GM12801 (cell line): ENCODE data around the gene SNRPE.

Experiments
- CTCF ChIP-seq: IDR thresholded peaks from one replicate; pipeline ENCODE4 v1.5.1; 2011; ENCODE audit warnings: control low read depth; ENCODE audit not compliant: insufficient read length; ENCODE audit errors: extremely low read depth

SNRPE gene

GRCh38 chr1:203867802-203868201 lies 6.4 kb downstream of the SNRPE start:
- no peak for TF ChIP-seq CTCF

- TF ChIP-seq CTCF = no peak
Observed at GRCh38 chr1:203870245-203870644, 8.8 kb downstream of the SNRPE start.

- no peak for TF ChIP-seq CTCF
Observed at GRCh38 chr1:203871114-203871880, 9.9 kb downstream of the SNRPE start.

- TF ChIP-seq CTCF = no peak
Observed at GRCh38 chr1:203873094-203873493, 11.7 kb downstream of the SNRPE start.

- TF ChIP-seq CTCF = no peak
Observed at GRCh38 chr1:203878422-203878821, 17.0 kb downstream of the SNRPE start.

- no peak for TF ChIP-seq CTCF
Observed at GRCh38 chr1:203880606-203881005, 19.2 kb downstream of the SNRPE start.

GRCh38 chr1:203888807-203889251 lies 27.4 kb downstream of the SNRPE start:
- TF ChIP-seq CTCF = no peak
